HG03196 (cell line): Measurements from ENCODE around the gene VAMP8.
A peak's percentile ranks its signal among the peaks of the same experiment; 100 is the strongest.
"Not testable (repeated sequence)": the region's sequence is repeated elsewhere in the genome, so short reads cannot be mapped to it uniquely, and the experiment has no call there.

Experiments used
- ATAC-seq: cut with Tn5 transposase; IDR thresholded peaks from one replicate; pipeline ENCODE4 v1.9.1; 2021; ENCODE audit not compliant: unreplicated experiment

Gene VAMP8

DNA sequence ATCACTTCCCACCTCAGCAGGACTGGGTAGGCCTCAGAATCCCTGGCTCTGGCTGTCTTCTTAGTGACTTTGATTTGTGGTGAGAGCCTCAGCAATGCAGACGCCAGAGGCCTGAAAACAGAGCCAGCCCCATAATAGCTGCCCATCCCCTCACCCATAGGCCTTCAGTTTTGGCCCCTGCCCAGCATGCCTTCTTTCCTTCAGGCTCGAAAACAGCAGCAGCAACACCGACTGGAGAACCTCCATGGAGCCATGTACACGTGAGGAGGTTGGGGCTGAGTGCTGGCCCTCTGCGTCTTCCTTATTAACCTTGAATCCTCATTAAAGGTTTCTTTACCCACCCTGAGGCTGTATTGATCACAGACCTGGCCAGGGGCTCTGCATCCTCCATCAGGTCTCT, 19.9 kb downstream of the VAMP8 start:
- no peak for ATAC-seq

DNA sequence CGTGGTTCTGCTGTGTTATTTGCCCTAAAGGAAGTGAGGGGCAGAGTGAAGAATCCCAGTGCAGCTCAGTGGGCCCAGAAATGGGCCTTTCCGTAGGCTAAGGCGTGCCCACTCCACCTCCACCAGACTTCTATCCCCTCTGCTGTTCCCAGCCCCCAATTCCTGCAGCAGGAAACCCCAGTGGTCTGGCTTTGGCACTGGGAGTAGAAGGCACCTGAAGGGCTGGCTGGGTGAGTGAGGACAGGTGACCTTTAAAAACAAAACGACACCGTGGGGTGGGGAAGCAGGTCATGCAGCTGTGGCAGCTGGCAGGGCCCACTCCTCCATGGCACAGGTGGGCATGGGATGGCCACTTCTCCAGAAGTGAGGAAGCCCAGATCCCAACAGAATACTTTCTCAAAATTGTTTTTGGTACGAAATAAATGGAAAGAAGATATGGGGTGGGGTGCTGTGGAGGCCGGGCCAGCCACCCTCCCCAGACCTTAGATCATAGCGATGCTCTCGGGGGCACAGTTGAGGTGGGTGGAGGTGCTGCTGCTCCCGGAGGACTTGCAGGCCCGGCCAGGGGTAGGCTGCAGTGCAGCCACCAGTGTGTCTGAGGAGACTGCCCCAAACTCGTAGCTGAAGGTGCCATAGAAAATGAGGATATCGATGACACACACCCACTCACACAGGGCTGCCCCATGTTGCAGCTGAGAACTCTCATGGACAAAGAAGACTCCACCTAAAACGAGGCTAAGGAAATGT, 21.4 kb downstream of the VAMP8 start:
- ATAC-seq = no peak

DNA sequence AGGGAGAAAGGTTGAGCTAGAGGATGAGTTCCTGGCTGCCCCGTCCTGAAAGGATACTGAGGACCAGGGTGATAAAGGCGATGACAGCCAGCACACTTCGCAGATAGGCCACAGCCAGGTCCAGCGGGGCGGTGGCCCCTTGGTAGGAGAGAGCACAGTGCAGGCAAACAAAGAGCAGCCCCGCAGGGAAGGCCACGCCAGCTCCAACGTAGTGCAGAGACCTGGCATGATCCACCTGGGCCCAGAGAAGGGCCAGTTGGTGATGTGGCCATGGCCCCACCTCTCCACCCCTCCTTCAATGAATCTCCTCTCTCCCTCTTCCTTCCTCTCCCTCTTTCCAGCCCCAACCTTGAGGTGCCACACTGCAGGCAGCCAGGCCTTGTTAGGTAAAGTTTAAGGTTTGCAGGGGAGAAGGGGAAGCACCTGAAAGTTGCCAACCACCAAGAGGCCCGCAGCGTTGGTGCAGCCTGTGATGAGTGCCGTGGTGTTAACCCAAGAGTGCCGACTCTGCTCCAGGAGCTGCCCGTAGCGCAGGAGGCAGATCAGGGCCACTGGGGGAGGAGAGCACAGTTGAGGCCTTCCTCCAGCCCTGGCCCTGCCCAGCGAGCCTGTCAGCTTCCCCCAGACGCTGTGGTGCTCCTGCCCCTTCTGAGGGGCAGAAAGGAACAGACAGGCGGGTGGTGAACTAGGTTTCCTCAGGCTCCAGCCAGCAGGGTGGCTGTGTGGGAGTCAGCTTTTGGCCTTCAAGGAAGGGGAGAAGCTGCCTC, 22.3 kb downstream of the VAMP8 start:
- ATAC-seq = no peak

DNA sequence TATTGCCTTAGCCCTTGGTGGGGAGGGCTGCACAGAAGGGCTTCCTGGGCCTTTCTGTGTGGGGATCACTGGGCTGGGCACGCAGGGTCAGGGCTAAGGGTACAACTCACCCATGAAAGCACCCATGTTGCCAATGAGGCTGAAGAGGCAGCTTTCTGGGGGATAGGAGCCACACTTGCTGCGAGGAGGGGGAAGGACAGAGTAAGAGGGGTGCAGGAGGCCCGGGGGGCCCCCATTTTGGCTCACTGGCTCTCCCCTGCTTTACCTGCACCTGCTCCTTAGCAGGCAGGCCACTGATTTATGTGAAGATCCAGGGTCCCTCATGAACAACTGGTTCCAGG, 22.8 kb downstream of the VAMP8 start:
- ATAC-seq = no peak

DNA sequence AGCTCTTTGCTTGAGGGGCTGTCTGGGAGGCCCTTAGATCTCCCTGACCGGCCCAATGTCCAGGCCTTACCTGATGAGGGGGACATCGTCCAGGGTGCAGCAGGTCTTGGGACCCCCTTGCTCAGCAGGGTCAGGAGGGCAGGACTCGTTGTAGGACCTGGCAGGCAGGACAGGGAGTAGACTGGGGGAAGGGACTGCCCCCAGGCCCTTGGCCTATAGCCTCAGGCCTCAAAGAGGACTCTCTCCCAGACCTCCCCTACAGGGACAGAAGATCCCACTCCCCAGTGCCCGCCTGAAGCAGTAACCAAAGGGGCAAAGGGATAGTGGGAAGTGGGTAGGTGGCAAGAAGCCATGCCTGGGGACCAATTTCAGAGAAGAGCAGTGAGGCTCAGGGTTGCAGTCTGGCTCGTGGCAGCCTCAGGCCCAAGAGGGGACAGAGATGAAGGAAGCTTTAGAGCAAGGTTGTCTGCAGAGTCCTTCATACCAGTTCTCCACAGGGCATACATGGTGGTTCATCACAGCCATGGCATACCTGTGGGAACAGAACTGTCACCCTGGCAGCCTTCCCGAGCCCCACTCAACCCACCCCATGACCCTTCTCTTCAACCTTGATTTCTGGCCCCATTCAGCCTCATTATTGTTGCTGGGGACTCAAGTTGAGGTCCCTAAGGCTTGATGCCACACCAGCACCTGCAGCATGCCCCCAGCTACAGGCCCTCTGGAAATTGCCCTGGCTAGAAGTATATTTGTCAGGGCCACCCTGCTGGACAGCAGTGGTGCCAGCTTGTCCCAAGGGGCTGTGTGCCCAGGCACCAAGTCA, 23.8 kb downstream of the VAMP8 start:
- ATAC-seq = no peak

DNA sequence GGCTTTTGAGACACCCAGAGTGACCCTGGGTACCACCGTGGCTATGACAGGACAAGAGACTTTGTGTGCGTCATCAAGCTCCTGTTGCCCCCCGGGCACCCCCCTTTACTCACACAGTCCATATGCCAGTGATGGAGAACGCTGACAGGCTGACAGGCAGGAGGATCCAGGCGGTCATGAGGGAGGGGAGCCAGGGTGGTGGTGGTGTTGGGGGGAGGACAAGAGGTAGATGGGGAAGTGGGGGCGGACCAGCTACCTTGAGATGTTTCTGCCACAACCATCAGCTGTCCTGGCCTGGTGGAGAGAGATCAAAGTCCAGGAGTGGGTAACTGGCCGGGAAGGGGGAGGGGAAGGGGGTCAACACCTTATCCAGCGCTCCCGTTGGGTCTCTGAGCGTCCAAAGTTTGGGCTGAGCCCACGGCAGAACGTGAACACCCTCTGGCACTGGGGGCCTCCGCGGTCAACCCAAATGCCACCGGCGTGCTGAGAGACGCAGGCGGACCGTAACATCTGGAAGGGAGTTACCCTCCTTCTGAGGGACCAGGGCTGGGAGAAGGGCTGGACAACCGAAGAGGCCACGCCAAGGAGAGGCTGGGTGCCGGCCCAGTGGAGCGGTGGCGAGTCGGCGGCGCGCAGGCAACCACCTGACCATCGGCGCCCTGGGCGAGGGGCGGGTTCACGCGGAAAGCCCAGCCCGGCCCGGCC, 24.5 kb downstream of the VAMP8 start:
- peak; percentile 26 for ATAC-seq

DNA sequence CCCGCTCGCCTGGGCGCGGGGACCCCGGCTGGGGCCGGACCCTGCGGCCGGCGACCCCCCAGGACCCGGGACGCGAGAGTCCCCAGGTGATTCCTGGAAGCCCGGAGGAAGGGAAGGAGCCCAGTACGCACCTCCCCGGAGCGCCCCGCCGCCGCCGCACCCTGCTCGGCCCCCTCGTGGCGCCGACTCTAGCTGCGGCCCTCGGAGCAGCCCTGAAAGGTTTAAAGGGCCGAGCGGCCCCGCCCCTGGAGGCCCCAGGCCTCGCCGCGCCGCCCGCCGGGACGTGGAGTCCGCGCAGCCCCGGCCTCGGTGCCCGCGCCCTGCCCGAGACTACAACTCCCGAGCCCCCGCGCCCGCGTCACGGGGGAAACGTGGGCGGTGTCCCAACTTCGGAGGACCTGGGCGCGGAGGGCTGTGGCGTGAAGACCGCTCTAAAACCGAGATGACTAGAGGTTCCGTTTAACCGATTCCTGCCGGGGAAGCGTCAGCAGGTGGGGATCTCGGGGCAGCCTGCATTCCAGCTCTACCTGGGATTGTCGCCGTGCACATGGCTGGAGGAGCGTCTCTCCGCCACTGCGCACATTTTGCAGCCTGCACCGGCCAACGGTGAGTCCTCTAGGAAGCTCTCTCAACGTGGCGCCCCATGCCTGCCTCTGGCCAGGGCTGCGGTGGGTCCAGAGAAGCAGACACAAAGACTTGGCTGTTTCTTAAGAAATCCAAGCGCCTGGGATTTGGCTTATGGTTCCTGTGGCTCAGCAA, 25.3 kb downstream of the VAMP8 start, which contains the start of gene TMEM150A:
TMEM150A (minus strand) TSS at position 223 of the 759 bp plus-strand sequence. CDS start 750 bp downstream, outside the sequence.
- ATAC-seq = peak; percentile 93

DNA sequence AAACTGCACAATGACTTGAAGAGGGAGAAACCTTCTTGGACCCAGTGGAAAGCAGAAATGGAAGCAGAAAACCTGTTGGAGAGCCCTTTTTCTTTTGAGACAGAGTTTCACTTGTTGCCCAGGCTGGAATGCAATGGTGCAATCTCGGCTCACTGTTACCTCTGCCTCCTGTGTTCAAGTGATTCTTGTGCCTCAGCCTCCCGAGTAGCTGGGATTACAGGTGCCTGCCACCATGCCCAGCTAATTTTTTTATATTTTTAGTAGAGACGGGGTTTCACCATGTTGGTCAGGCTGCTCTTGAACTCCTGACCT, 26.7 kb downstream of the VAMP8 start:
- ATAC-seq = not testable (repeated sequence)

DNA sequence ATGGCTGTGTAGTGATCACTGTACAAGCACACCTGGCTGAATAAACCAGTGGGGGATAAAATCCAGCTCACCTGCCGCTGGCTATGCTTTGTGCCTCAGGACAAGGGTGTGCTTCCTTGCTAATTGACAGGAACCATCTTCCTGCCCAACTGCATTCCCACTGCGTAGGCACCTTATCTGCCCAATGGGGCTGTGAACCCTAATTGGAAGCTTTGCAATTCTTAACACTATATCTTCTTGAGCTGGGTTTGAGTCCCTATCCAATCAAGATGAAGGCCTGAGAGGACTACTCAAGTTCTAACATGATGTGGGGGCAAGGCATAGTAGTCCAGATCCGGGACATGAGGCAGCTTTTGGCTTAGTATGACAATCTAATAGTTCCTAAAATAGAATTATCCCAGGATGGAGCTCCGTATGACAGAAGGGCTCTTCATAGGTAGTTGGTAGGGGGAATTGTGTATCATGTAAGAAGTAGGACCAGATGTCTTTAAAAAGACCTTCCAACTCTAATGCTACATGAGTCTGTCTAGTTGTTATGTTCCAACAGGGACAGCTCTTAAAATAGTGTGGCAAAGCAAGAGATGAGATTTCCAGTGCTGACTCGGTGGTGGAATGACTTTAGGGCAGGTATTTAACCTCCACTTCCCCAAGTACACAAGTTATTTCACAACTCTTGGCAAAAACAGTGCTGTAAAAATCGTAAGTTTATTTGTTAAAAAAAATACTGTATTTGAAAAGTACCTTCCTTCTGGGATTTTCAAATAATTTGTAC, 27.4 kb downstream of the VAMP8 start:
- no peak for ATAC-seq

DNA sequence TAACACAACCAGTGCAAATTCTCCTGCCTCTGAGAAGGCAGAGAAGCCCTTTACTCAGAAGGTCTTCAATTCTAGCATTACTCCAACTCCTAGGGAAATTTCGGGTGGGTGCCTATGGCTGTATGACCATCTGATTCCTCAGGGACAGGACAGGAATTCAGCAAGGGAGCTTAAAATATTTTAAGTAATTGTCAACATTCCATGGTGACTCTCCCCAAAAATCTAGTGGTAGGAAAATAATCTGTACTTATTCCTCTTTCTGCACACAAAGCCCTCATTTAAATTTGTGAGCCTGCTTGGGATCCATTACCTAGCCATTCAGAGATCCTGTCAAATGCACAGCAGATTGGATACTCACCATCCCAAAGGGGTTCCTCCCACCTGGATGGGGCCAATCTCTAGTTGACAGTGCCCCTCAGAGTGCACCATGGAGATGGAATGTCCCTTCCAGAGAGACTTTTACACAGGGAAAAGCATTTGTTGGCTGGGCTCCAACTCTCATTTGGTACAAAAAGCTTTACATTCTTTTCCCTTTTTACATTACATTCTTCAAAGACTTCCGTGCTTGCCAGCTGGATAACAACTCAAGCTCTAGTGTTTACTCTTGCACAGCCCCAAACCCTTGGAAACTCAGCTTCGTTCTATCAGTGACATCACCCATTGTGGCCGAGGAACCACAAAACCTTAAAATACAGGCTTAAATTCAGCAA, 28.2 kb downstream of the VAMP8 start:
- ATAC-seq = no peak

DNA sequence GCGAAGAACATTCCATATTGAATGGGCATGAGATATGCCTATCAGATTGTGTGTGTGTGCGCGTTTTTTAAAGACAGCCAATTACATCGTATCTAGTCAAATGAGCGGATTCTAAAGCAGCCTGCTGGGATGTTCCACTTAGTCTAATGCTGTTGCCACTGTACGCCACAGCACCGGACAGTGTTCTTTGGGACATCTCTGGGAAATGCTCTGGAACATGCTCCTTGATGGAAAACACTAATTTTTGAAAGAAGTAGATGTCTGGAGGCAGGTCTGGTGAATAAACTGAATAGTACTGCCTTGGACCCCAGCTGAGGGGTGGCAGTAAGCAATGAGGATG, 28.7 kb downstream of the VAMP8 start:
- ATAC-seq = no peak

DNA sequence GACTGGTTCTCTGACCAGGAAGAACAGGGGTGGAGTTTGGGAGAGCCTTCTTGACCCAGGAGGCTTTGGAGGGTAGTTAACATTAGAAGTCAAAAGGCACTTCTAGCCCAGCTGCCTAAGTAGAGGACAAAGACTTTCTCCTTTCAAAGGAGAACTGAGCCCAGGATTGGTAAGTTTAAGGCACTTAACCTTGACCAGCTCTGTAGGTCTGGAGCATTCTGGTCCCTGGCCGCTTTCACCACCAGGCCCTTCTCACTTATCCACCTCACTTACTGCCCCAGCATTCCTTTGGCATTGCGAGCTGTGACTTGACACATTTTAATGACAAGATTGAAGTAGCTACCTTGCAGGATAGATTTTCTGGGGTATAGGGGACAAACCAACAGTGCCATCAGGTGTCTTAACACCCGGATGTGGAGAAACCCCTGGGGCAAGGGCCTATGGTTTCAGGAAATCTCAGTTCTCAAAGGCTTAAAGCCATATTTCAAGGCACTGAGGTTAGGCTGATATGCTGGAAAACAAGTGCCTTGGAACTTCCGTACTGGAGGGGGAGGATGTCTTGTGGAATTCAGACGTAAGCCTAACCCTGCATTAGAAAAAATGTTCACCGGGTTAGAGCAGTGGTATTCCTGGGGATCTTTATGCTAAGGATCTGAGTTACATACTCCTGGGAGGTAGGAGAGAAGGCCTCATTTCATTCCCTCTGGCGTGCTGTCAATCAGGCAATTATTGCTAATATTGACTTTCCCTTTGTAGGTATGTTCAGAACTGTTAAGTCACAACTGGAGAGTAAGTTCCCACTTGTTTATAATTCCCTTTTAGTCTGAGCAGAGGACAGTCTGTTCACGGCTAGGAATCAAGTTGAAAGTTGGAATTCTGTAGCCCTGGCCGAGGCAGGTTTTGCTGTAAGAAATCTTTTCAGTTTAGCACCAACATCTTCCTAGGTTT, 30.2 kb downstream of the VAMP8 start:
- ATAC-seq = no peak

DNA sequence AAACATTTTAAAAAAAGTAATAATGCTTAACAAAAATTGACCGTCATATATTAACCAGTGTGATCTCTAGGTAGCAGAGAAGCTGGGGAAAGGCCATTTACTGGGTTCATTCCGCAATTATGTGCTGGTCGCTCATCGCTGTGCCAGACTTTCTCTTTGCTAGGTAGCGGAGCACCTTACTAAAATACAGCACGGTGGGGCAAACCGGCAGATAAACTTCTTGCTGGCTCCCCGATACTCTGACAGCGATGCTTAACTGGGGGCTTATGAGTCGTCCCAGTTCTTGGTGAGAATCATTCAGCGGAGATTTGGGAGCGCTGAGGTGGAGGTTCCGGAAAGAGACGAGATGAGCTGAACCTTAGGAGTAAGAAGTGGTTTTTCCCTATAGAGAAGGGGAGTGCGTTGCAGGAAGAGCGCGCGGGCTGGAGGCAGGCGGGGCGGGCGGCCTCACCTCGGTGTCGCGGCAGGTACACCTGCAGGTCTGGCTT, 33.9 kb downstream of the VAMP8 start:
- peak; percentile 7 for ATAC-seq

DNA sequence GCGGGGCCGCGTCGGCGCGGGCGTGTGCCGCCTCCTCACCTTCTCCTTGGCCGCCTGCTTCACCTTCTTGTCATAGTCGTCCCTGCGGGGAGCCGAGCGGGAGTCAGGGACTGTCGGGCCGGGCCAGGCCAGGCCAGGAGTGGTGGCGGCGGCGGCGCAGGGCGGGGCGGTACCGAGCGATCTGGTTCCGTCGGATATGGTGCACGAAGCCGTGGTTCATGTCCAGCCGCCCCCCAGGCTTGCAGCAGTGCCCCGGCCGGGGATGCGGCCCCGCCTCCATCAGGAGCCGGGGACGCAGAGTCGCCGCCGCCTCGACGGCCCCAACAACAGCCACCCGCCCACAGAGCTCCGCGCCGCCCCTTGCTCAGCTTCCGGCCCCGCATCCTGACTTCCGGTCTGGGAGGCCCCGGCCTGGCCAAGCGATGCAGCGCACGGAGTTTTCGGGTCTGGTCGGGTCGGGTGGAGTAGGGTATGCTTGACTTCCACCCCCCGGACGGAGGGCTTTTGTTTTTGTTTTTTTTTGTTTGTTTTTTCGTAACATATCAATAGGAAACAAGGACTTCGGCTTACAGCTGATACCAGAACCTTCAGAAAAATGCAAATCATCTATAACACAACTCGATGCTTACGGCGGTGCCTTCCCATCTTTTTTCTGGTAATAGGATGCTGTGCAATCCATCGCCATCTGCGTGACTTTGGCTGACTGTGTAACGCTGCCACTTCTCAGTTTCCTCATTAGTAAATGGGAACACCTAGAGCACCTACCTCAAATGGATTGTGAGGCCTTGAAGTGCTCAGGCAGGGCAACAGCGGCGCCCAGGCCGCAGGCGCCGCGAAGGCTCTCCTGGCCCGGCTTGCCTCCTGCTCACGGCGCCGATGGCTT, 34.6 kb downstream of the VAMP8 start, which contains the start of gene C2orf68:
C2orf68 (minus strand) TSS at position 362 of the 883 bp plus-strand sequence; CDS start at position 280, 82 bp downstream.
- ATAC-seq = peak; percentile 80

DNA sequence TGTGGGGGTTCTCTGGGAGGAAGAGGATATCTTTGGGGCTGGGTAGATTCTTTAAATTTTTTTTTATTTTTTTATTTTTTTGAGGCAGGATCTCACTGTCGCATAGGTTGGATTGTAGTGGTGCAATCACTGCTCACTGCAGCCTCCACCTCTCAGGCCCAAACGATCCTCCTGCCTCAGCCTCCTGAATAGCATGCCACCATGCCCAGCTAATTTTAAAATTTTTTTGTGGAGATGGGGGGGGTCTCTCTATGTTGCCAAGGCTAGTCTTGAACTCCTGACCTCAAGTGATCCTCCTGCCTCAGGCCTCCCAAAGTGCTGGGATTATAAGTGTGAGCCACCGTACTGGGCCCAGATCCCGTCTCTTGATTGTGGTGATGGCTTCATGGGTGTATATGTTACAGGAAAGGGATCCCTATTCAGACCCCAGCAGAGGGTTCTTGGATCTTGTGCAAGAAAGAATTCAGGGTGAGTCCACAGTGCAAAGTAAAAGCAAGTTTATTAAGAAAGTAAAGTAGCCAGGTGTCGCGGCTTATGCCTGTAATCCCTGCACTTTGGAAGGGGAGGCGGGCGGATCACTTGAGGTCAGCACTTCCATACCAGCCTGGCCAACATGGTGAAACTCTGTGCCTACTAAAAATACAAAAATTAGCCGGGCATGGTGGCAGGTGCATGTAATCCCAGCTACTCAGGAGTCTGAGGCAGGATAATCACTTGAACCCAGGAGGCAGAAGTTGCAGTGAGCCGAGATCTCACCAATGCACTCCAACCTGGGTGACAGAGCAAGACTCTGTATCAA, 36.5 kb downstream of the VAMP8 start:
- no peak for ATAC-seq

DNA sequence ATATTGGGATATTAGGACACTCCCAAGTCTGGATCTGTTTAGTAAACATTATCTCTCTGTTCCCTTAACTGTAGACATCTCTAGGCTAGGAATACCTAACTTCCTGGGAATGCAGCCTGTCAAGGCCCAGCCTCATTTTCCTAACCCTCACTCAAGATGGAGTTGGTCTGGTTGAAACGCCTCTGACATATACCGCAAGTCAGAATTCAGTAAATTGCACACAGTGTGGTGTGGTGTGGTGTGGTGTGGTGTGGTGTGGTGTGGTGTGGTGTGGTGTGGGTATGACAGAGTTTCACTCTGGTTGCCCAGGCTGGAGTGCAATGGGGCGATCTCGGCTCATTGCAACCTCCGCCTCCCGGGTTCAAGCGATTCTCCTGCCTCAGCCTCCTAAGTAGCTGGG, 37.4 kb downstream of the VAMP8 start:
- not testable (repeated sequence) for ATAC-seq
